Cerebellar nuclear complex (tissue), 1 donor: ENCODE measurements around the gene TSPAN5.
"Not testable (repeated sequence)": the region's sequence is repeated elsewhere in the genome, so short reads cannot be mapped to it uniquely, and the experiment has no call there.

Experiments
- DNase-seq, 2 experiments: peaks; one replicate each; lab custom pipeline; 2025; lab: John Stamatoyannopoulos, UW

The TSPAN5 gene

GRCh38 chr4:98658287-98659105 lies at the start of gene TSPAN5:
Gene TSPAN5, minus strand, starts transcription at chr4:98658611.
- DNase-seq, result peak in 1 of 2 experiments; percentile 53

GRCh38 chr4:98706935-98707334 lies 48.5 kb upstream of the TSPAN5 start:
- DNase-seq, result no peak

GRCh38 chr4:98706200-98706813 lies 47.9 kb upstream of the TSPAN5 start:
- DNase-seq, result no peak

- not testable (repeated sequence) for DNase-seq
These were observed 47.2 kb upstream of the TSPAN5 start for GRCh38 chr4:98705586-98705985.

GRCh38 chr4:98700656-98701055 lies 42.2 kb upstream of the TSPAN5 start:
- DNase-seq, result no peak

GRCh38 chr4:98694076-98694475 lies 35.7 kb upstream of the TSPAN5 start:
- DNase-seq, result no peak

- DNase-seq, result no peak
These were observed 34.0 kb upstream of the TSPAN5 start for GRCh38 chr4:98692411-98692810.

- DNase-seq, result no peak
These were observed 33.2 kb upstream of the TSPAN5 start for GRCh38 chr4:98691588-98691987.

GRCh38 chr4:98689507-98690174 lies 31.2 kb upstream of the TSPAN5 start:
- DNase-seq, result no peak

GRCh38 chr4:98688411-98689290 lies 30.2 kb upstream of the TSPAN5 start:
- no peak for DNase-seq

- DNase-seq, result no peak
These were observed 29.5 kb upstream of the TSPAN5 start for GRCh38 chr4:98687876-98688275.

GRCh38 chr4:98686847-98687246 lies 28.4 kb upstream of the TSPAN5 start:
- no peak for DNase-seq

- DNase-seq, result no peak
These were observed 27.8 kb upstream of the TSPAN5 start for GRCh38 chr4:98686043-98686707.

GRCh38 chr4:98685225-98686042 lies 27.0 kb upstream of the TSPAN5 start:
- DNase-seq, result no peak

GRCh38 chr4:98682719-98683118 lies 24.3 kb upstream of the TSPAN5 start:
- no peak for DNase-seq

GRCh38 chr4:98680806-98681205 lies 22.4 kb upstream of the TSPAN5 start:
- no peak for DNase-seq

- DNase-seq, result no peak
These were observed 21.3 kb upstream of the TSPAN5 start for GRCh38 chr4:98679738-98680137.

GRCh38 chr4:98677799-98678198 lies 19.4 kb upstream of the TSPAN5 start:
- no peak for DNase-seq

GRCh38 chr4:98674404-98675173 lies 16.2 kb upstream of the TSPAN5 start:
- no peak for DNase-seq

- no peak for DNase-seq
These were observed 15.6 kb upstream of the TSPAN5 start for GRCh38 chr4:98673978-98674377.
